NCI-H524 treated with DMSO at 0.1 percent for 48 hours (cell line): ENCODE data around the gene DHRS1.

Source experiments
- DNase-seq: peaks from one replicate; lab custom pipeline; 2025; lab: John Stamatoyannopoulos, UW

The DHRS1 gene

DNA sequence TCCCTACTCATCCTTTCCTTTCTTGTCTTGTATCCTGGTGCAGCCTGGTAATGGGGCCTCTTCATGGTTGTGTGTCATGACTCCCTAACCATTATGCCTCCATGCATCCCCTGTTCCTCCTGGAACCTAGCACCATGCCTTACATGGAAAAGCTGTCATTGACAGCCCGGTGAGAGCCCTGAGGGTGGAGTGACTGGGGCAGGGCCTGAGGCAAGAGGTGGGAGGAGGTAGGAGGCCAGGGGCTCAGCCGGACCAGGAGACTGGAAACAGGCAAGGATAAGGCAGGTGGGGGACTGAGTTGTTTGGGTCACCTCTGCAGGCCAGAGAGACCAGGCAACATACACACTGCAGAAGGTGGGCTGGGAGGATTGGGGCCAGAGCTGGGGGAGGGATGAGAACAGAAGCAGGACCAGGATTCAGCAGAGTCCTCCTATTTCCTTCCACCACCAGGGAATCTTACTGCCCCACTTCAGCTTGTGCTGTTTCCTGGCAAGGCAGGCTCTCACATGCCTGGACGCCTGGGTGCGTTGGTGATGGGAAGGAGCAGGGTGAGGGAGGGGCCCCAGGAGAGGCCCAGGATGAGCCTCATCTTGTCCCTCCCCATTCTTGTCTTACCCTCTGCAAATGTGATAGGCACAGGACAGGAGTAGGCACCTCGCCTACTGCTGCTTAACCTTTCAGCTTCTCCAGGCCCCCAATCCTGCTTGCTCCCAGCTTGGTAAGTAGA lies 10.1 kb upstream of the DHRS1 start, which contains the start of gene LTB4R2:
LTB4R2 (plus strand) TSS at position 603 of the 727 bp plus-strand sequence. CDS start 525 bp downstream, outside the sequence.
- DNase-seq, result no peak

- DNase-seq, result no peak
Measured at GRCh38 chr14:24308342-24309124, 9.0 kb upstream of the DHRS1 start.

DNA sequence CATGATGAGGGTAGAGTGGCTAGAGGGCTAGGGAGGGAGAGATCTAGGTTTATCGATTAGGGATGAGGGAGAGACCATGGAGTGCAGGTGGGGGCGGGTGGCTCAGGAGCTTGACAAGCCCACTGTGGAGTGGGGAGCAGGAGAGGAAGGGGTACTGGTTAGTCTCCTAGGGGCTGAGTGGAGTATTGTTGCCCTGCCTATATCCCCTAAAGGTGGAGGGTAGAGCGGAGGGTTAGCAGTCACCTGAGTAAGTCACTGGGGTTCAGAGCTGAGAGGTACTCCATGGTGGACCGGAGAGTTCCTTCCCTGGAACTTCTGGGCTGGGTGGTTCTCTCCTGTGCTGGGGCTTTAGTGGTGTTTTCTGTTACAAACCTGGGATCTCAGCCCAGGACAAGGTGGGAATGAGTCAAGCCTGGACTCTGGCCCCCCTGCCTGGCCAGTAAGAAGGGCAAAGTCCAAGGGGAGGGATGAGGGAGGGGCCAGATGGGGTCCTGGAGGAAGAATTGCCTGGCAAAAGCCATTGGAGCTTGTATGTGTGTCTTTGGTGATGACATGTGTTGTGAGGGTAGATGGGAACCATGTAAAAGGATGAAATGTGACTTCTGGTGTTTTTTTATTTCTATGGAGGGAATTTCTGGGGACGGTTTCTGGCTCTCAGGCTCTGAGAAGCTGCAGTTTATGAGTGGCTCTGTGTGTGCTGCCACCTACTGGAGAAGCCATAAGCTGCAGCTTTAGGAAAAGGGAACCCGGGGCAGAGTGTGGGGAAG lies 8.2 kb upstream of the DHRS1 start, which contains the start of gene CIDEB:
CIDEB (minus strand) TSS at position 403 of the 767 bp plus-strand sequence; CDS start at position 284, 119 bp downstream.
- no peak for DNase-seq

- DNase-seq, result no peak
Measured at GRCh38 chr14:24307156-24307574, 7.6 kb upstream of the DHRS1 start.

- DNase-seq, result no peak
Measured at GRCh38 chr14:24304019-24304387, 4.4 kb upstream of the DHRS1 start.

GRCh38 chr14:24300326-24300980 lies 873 bp upstream of the DHRS1 start:
- DNase-seq, result no peak

DNA sequence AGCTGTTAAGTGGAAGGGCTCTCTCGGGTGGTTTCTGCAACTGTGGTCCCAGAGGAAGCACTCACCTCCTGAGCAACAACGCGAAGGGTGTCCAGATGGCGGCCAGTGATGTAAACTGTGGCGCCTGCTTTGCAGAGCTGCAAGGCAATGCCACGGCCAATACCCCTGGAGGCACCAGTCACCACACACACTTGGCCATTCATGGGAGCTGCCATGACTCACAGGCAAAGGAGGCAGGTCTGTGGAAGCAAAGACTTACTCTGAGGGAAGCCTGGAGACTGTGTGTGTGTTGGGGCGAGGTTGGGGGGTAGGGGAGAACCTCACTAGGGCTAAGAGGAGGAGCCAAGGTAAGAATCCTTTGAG lies 707 bp downstream of the DHRS1 start:
- DNase-seq, result no peak

- DNase-seq, result no peak
Measured at GRCh38 chr14:24297190-24297964, 2.2 kb downstream of the DHRS1 start.

DNA sequence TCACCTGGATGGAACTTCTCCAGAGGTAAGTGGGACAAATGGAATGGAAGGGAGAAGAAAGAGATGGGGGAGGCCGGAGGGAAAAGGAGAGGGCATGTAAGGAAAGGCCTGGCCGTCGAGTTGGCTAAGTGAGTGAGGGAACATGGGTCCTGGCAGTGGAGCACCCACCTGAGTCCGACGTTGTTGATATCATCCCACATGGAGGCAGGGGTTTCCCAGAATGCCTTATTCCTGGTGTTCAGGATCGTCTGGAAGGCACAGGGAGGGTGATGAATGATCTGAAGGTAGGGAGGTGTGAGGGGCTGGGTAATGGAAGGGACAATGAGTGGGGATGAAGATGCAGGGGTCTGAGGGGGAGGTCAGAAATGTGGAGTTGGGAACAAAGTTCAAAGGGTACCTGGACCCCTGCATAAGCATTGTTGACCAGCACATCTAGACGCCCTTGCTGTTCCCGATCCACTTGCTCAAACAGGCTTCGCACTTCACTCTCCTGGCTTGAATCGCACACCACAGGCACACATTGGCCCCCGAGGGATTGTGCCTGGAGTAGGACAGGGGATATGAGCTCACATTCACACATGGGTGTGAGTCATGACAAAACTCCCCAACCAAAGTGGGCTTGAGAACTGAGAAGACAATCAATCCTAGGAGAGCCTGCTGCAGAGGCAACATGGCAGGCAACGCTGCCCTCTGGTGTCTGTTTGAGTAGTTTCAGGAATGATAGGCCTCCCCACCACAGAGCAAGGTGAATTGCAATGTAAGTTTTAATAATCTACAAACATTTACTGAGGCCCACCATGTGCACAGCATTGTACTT lies 3.0 kb downstream of the DHRS1 start:
- no peak for DNase-seq

DNA sequence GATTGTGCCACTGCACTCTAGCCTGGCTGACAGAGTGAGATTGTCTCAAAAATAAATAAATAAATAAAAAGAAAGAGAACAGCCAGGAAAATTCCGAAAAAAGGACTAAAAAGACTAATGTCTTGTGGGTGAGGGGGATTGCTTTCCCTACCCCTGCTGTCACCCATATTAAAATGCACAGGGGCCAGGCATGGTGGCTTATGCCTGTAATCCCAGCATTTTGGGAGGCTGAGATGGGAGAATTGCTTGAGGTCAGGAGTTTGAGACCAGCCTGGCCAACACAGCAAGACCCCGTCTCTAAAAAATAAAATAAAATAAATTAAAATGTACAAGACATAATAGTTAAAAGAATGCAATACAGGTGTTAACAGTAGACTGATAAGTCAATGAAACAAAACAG lies 6.1 kb downstream of the DHRS1 start:
- DNase-seq, result no peak

DNA sequence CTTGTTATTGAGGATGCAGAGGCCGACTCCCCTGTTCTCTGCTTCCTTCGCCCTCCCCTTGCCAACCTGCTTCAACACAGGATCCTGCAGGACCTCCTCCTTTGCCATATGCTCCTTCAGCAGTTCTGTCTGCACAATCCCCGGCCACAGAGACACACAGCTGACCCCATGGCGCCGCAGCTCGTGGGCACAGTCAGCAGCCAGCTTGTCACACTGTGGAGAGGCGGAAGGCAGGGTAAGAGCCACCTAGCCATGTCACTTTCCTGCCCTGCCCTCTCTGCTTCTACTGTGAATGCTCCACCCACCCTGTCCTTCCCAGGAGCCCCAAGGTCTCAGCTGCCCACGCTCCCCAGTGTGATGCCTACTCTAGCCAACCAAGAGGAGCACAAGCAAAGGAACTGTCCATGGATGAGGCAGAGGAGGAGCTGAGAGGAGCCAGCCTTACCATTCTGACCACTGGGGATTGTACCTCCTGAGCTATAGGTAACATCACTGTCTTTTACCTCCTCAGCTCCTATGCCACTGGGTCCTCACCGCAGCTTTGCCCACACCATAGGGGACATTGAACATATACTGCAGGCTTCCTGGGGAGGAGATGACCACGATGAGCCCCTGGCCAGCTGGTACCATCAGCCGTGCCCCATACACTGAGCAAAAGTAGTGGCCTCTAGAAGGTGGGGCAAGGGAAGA lies 7.3 kb downstream of the DHRS1 start:
- DNase-seq, result no peak

DNA sequence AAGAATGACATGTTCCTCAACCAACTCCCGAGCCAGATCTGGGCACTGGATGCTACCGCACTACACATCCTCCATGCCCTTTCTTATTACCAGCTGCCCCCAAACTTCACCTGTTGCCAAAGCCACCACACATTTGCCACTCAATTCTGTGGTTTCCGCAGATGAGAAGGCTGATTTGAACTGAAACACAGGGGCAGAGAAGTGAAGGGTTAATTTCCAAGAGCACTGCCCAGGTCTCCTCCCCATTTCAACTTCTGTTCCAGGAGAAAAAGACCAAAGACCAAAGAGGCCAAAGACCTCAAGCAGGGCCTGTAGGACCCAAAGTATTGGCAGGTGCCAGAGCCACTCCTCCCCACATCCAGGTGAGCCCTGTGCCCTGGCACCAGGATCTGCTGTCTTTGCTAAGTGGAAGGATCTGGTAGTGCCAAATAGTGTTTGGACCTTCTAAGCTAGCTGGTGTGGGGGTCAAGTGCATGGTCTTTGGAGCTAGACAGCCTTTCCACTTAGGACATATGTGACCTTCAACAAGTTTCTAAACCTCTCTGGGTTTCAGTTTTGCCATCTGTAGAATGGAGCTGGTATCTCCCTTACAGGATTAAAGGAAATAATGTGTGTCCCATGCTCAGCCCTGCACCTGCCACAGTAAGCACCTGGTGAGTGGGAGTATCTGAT lies 8.0 kb downstream of the DHRS1 start:
- no peak for DNase-seq

DNA sequence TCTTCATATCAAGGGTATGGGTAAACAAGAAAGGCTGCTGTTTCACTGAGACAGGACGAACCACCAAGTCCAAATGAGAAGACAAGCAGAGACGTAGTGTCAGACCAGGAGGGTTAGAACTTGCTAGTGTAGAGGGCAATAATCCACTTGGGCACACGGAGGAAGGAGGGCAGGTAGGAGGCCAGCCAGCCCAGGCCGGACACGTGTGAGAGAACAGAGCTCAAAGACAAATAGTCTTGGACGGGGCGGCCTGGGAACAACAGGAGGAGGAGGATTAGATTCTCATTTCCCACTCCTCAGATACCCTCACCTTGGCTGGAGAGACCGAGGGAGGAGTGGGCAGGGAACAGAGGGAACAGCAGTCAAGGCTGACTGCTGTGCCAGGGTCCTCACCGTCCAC lies 8.8 kb downstream of the DHRS1 start:
- DNase-seq, result no peak

GRCh38 chr14:24289649-24290280 lies 9.8 kb downstream of the DHRS1 start:
- DNase-seq, result no peak

- no peak for DNase-seq
Measured at GRCh38 chr14:24286996-24287395, 12.6 kb downstream of the DHRS1 start.

DNA sequence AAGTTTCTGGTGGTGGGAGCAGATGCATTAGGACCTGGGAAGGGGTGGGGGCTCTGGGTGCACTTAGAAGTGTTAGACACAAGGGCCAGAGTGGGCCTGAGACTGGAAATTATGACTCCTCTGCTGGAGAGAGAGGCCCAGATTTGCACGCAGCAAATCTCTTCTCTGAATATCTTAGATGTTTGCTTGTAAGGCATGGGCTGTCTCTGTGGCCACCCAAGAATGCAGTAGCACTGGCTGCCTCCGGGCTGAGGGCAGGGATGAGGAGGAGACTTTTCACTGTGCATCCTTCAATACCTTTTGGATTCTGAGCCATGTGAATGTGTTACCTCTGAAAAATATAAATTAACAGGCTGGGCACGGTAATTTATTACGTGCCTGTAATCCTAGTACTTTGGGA lies 14.2 kb downstream of the DHRS1 start:
- DNase-seq, result no peak

DNA sequence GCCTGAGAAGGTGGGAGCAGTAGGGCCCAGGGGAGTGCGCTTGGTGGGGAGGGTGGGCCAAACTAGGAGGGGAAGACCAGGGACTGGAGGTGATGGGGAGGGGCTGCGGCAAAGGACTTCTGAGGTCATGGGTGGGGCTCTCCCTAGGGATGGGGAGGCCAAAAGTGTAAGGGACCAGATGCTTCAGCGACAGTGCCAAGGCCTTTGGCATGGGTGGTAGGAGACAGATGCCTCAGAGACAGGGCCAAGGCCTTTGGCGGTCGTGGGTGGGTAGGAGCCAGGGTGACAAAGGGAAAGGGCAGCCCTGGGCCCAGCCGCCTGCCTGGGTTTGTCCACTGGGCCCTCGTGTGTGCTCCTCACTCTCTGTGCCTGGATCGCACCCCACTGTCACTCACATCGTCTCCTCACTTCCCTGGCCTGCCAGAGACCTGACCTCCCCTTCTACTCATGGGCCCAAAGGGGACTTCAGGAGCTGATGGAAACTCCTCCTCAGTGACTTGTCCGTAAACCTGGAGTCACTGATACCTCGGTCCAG lies 15.0 kb downstream of the DHRS1 start:
- no peak for DNase-seq

DNA sequence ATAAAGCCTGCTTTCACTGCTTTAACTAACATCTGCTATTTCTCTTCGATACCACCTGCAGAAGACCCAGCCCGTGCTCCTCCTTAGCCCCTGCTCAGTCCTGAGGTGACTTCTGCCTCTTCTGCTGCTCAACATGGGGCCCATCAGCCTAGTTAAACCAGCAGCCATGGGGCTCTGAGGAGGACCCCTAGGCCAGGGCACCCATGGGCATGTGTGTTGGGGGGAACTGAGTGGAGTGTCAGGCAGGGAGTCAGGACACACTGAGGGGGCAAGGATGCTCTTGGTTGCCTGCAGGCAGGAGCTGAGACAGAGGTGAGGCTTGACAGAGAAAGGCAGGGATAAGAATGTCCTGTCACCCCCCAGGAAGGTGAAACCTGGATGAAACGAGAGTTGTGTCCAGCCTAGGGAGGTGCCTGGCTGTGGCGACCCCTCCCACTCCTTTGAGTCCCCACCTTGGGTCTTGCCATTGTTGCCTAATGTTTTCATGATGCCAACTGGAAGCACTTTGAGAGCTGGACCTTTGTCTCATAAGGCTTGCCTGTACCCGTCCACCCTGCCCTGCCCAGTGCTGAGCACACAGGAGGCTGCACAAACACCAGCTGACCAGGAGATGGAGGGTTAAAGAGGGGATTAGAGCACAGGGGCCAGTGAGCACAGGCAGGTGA lies 15.7 kb downstream of the DHRS1 start:
- no peak for DNase-seq
